Head of caudate nucleus (tissue), 42 donors: ENCODE measurements around the gene SNAP29.
"Not testable (repeated sequence)": the region's sequence is repeated elsewhere in the genome, so short reads cannot be mapped to it uniquely, and the experiment has no call there.

ENCODE experiments used
- DNase-seq, 42 donors: peaks; one replicate each; pipeline versions ENCODE4 v3.0.0 to v3.0.0-alpha.2; 2020 to 2021; ENCODE audit warnings: mixed read lengths in 7 of 42
- intact Hi-C: fragments of 100-400 bp; cut with DNase I; formaldehyde crosslinking; loops from one replicate; pipeline ENCODE4 v1.15.0; 2022

SNAP29 gene

GRCh38 chr22:20885557-20886323, 26.9 kb downstream of the SNAP29 start:
- intact Hi-C loops, result no loop called here
- peak; percentile 62 to 89 (median 78) for DNase-seq

- intact Hi-C loops, result no loop called here
- DNase-seq, result no peak
Observed at GRCh38 chr22:20887375-20887774, 28.6 kb downstream of the SNAP29 start.

DNA sequence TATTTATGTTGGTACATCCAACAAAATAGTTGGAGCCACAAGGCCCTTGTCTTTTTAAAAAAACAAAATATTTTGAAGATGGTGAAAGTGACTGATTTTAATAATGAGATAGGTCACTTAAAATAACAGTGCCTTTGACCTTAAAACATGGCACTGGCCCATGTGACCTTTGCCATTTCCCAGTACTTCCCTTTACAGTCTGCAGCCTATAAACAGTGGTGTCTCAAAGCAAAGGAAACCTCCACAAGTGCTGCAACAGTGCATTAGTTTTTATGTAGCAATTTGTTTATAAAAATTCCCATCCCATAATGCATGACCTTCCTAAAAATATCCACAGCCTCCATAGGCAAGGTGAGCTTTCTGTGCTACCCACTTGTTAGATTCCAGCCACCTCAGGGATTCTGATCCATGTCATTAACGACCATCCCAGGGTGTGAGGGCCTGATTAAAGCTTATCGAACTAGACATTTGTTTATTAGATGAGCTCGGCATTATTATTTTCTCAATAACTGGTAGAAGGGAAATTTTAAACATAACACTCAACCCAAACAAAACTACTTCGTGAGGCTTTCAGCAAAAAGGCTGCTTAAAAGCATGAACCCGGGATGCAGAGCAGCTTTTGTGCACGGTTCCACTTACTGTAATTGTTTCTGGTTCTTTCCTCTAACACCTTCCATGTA, 30.4 kb downstream of the SNAP29 start:
- intact Hi-C loops, result no loop called here
- no peak for DNase-seq

DNA sequence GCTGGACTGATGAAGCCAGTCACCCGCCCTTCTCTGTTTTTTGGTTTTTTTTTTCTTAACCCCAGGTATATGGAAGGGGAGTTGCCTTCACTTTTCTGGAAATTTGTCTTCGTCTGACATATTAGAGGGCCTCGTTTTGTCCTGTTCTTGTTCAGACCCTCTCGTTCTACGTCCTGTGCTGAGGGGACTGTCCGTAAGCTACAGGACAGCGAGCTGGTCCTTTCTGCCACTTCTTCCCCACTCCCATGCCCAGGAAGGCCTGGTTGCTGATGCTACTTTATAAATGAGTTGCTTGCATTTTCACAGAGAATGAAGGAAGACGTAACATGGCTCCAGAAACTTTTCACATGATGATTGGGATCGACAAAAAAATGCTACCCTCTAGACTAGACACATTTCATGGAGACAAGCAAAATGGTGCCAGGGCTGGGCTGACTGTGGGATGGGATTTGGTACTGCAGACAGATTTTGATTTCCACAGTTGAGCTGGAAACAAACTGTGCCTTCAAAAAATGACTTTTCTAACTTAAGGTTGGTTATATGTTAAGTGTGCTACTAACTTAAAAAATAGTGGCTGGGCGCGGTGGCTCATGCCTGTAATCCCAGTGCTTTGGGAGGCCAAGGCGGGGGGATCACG, 31.2 kb downstream of the SNAP29 start:
- intact Hi-C loops, result no loop called here
- DNase-seq, result no peak

GRCh38 chr22:20890975-20891374, 32.2 kb downstream of the SNAP29 start:
- no peak for DNase-seq
- intact Hi-C loops, result no loop called here

GRCh38 chr22:20897737-20898136, 38.9 kb downstream of the SNAP29 start:
- DNase-seq, intact Hi-C loops: not testable (repeated sequence)

- intact Hi-C loops, result no loop called here
- no peak for DNase-seq
Observed at GRCh38 chr22:20899827-20900423, 41.1 kb downstream of the SNAP29 start.

DNA sequence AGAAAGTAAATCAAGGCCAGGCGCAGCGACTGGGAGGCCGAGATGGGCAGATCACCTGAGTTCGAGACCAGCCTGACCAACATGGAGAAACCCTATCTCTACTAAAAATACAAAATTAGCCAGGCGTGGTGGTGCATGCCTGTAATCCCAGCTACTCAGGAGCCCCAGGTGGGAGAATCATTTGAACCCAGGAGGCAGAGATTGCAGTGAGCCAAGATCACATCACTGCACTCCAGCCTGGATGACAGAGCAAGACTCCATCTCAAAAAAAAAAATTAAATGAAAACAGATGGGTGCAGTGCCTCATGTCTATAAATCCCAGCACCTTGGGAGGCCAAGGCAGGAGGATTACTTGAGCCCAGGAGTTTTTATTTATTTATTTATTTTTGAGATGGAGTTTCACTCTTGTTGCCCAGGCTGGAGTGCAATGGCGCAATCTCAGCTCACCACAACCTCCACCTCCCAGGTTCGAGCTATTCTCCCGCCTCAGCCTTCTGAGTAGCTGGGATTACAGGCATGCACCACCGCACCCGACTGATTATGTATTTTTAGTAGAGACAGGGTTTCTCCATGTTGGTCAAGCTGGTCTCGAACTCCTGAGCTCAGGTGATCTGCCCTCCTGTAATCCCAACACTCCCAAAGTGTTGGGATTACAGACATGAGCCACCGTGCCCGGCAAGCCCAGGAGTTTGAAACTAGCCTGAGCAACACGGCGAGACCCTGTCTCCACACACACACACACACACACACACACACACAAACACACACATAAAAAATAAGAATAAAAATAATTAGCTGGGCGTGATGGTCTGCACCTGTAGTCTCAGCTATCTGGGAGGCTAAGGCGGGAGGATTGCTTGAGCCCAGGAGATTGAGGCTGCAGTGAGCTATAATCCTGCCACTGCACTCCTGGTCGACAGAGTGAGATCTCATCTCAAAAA, 42.6 kb downstream of the SNAP29 start:
- peak in 1 of 42 donors; percentile 9 for DNase-seq
- intact Hi-C loops, result not testable (repeated sequence)

DNA sequence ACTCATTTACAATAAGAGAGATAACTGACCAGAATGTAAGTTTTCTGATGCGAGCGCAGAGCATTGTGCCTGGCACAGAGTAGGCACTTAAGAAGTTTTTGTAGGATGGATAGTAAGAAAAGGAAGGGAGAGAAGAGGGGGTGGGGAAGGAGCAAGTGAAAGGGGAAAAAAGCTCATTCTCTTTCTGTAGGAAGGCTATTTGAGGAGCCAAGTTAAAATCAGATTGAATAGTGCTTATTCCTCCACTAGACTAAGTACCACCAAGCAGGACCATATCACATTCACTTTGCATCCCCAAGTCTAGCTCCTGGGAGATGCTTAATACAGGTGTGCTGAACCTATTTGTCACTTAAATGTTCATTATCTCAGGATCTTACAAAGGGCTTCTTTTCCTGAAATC, 44.3 kb downstream of the SNAP29 start:
- intact Hi-C loops, result no loop called here

GRCh38 chr22:20904008-20904979, 45.5 kb downstream of the SNAP29 start:
- DNase-seq, result peak in 1 of 42 donors; percentile 5
- intact Hi-C loops, result no loop called here

More for the DNA sequence above, 44.3 kb downstream of the SNAP29 start:
- no peak for DNase-seq

DNA sequence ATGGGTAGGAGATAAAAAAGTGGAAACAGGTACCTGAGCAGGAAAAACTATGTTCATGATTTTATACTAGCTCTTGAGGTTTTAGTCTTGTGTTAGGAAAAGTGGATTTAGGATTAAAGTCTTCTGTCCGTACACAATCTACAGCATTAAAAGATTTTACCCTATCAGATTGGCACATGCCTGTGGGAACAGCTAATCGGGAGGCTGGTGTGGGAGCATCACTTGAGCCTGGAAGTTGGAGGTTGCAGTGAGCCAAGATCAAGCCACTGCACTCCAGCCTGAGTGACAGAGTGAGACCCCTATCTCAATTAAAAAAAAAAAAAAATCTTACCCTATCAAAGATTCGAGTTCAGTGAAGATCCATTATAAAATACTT, 46.2 kb downstream of the SNAP29 start:
- intact Hi-C loops, result no loop called here
- DNase-seq, result no peak

- intact Hi-C loops, result no loop called here
- DNase-seq, result peak in 1 of 42 donors; percentile 1
Observed at GRCh38 chr22:20905415-20906386, 46.9 kb downstream of the SNAP29 start.

DNA sequence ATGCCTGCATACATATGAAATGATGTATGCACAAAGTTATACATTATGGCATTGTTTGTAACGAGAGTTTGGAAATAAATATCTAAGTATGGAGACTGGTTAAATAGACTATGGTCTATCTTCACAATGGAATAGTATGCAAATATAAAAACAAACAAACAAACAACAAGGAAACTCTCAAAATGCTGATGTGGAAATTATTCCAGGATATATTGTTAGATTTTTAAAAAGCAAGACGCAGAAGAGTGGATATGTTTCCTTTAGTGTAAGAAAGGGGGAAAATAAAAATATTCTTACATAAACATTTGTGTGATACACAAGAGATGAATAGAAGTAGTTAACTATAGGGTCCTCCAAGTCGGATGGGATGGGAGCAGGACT, 47.6 kb downstream of the SNAP29 start:
- intact Hi-C loops, result no loop called here
- no peak for DNase-seq

- peak in 1 of 42 donors; percentile 7 for DNase-seq
- intact Hi-C loops, result not testable (repeated sequence)
Observed at GRCh38 chr22:20908717-20909116, 49.9 kb downstream of the SNAP29 start.

GRCh38 chr22:20909543-20910303, 50.9 kb downstream of the SNAP29 start:
- intact Hi-C loops, result loop anchor here (10.0 kb wide), 1 partner anchor 415 kb away; the partner anchor contains the start of gene KLHL22
- DNase-seq, result peak in 1 of 42 donors; percentile 29
